ENCODE measurements around the gene SLC2A6. TPM values are rescaled to one million over a fixed set of nuclear protein-coding genes. Genes with fewer than 3 reads are reported as not detected.

SLC2A6 gene
- total RNA-seq, 1 experiment from 2014 or later = 10.6 TPM

DNA sequence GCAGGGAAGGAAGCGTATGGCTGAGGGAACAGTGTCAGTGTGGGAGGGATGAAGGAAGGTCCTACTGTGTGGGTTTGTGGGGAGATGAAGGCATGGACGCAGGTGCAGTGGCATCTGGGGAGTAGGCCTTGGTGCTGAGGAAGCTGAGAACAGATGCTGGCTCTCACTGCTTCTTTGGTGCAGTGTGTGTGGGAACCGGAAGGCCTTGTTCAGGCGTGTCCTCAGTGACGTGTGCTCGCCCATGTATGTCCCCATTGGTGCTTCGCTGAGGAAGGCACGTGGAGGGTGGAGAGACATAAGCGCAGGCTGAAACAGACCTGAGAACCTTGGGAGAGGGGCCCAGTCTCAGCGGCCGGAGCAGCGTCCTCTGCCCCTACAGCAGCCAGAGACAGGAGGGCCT, 38.0 kb downstream of the SLC2A6 start:
- peak; percentile 74 for DNase-seq
- H3K4me2 ChIP-seq (ENCODE audit: low read depth, low read length, poor library complexity, severe bottlenecking) = no peak overlapping the region

DNA sequence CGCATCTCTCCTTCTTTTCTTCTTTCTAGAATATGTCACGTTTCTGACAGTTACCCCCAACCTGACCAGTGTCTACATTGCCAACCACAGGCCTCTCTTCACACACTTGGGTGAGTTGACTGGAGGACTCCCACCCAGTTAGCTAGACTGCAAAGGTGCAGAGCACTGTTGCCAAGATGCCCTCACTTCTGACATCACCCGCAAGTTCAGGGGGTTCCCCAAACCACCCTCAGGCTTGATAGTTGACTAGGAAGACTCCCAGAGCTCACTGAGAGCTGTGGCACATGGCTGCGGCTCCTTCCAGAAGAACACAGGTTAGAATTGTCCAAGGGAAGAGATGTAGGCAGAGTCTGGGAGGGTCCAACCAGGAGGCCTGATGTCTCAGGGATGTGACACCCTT, 39.6 kb downstream of the SLC2A6 start:
- Histone ChIP-seq H2AFZ (ENCODE audit: low read length) (no peak overlapping the region), H3K9ac (ENCODE audit: low read length) (no peak overlapping the region), H3K4me2 (ENCODE audit: low read depth, low read length, poor library complexity, severe bottlenecking) (no peak overlapping the region), H3K27ac (ENCODE audit: low read length) (no peak overlapping the region), H3K27me3 (ENCODE audit: low read length) (no peaks in the 10 kb centered on the region), H3K9me3 (ENCODE audit: low read length) (no peaks in the 10 kb centered on the region), H3K4me3 (ENCODE audit: low read length) (no peak overlapping the region), H3K36me3 (ENCODE audit: insufficient read depth, low read length) (no peaks in the 10 kb centered on the region), H3K79me2 (ENCODE audit: low read length) (no peaks in the 10 kb centered on the region), H3K4me1 (ENCODE audit: low read length) (peaks cover 18% of the 10 kb centered on the region), H4K20me1 (ENCODE audit: insufficient read depth, low read depth, low read length) (no peaks in the 10 kb centered on the region), H3K9me2 (replicated peaks; ENCODE audit: insufficient read depth, low read length) (no peaks in the 10 kb centered on the region)
- no peak for DNase-seq

More for the DNA sequence above, 38.0 kb downstream of the SLC2A6 start:
- H3K9ac ChIP-seq (ENCODE audit: low read length) = peak overlapping the region; percentile 26; the same call in 1 of the 2 replicates
- H3K4me3 ChIP-seq (ENCODE audit: low read length) = no peak overlapping the region
- H3K27ac ChIP-seq (ENCODE audit: low read length) = no peak overlapping the region
- no peaks in the 10 kb centered on the region for H3K36me3 ChIP-seq (ENCODE audit: insufficient read depth, low read length)
- H3K4me1 ChIP-seq (ENCODE audit: low read length) = peaks cover 18% of the 10 kb centered on the region
- no peak overlapping the region for H2AFZ ChIP-seq (ENCODE audit: low read length)
- H3K27me3 ChIP-seq (ENCODE audit: low read length) = no peaks in the 10 kb centered on the region
- no peaks in the 10 kb centered on the region for H3K9me3 ChIP-seq (ENCODE audit: low read length)
- no peaks in the 10 kb centered on the region for H3K9me2 ChIP-seq (replicated peaks; ENCODE audit: insufficient read depth, low read length)
- no peaks in the 10 kb centered on the region for H4K20me1 ChIP-seq (ENCODE audit: insufficient read depth, low read depth, low read length)
- H3K79me2 ChIP-seq (ENCODE audit: low read length) = no peaks in the 10 kb centered on the region

DNA sequence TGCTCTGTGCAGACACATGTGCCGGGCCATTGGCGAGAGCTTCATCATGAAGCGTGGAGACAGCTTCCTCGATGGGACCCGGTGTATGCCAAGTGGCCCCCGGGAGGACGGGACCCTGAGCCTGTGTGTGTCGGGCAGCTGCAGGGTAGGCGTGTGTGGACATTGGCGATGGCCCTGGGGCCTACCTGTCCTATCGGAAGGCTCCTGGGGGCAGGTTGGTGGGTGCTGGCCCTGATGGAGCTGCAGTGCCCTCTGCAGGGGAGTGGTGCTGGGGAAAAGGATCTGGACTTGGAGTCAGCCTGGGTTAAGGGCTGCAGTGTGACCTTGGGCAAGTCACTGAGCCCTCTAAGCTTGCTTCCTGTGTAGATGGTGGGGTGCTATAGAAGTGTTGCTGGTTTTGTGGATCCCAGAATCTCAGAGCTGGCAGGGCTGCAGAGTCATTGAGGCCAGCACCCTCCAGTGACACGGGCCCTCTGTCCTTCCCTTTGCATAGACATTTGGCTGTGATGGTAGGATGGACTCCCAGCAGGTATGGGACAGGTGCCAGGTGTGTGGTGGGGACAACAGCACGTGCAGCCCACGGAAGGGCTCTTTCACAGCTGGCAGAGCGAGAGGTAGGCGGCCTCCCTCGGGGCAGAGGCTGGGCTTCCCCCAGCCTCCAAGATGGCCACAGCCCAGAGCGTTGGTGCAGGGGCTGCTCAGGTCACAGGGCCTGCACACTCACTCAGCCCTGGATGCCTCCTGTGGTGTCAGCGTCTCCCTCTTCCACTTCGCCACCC, 41.0 kb downstream of the SLC2A6 start:
- H4K20me1 ChIP-seq (ENCODE audit: insufficient read depth, low read depth, low read length) = no peaks in the 10 kb centered on the region
- H3K4me2 ChIP-seq (ENCODE audit: low read depth, low read length, poor library complexity, severe bottlenecking) = peak overlapping the region; percentile 19
- H3K4me1 ChIP-seq (ENCODE audit: low read length) = peaks cover 18% of the 10 kb centered on the region
- no peaks in the 10 kb centered on the region for H3K36me3 ChIP-seq (ENCODE audit: insufficient read depth, low read length)
- H3K9me3 ChIP-seq (ENCODE audit: low read length) = no peaks in the 10 kb centered on the region
- H3K9ac ChIP-seq (ENCODE audit: low read length) = no peak overlapping the region
- no peak overlapping the region for H3K27ac ChIP-seq (ENCODE audit: low read length)
- no peaks in the 10 kb centered on the region for H3K9me2 ChIP-seq (replicated peaks; ENCODE audit: insufficient read depth, low read length)
- H3K27me3 ChIP-seq (ENCODE audit: low read length) = no peaks in the 10 kb centered on the region
- no peak overlapping the region for H3K4me3 ChIP-seq (ENCODE audit: low read length)
- H2AFZ ChIP-seq (ENCODE audit: low read length) = no peak overlapping the region
- no peaks in the 10 kb centered on the region for H3K79me2 ChIP-seq (ENCODE audit: low read length)
- peak; percentile 78 for DNase-seq

DNA sequence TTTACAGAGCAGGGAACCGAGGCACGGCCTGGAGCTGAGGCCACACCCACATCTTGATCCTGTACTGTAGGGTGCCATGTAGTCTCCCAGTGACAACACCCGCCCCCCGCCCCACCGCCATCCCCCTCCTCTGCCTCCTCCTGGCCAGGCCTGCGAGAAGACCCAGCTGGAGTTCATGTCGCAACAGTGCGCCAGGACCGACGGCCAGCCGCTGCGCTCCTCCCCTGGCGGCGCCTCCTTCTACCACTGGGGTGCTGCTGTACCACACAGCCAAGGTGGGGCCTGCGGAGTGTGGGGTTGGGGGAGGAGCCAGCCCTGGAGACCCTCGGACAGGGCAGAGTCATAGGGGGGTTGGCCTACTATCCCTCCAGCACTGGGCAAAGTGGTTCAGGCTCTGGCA, 42.2 kb downstream of the SLC2A6 start:
- Histone ChIP-seq H3K4me2 (ENCODE audit: low read depth, low read length, poor library complexity, severe bottlenecking) (no peak overlapping the region), H3K4me1 (ENCODE audit: low read length) (peaks cover 15% of the 10 kb centered on the region)

DNA sequence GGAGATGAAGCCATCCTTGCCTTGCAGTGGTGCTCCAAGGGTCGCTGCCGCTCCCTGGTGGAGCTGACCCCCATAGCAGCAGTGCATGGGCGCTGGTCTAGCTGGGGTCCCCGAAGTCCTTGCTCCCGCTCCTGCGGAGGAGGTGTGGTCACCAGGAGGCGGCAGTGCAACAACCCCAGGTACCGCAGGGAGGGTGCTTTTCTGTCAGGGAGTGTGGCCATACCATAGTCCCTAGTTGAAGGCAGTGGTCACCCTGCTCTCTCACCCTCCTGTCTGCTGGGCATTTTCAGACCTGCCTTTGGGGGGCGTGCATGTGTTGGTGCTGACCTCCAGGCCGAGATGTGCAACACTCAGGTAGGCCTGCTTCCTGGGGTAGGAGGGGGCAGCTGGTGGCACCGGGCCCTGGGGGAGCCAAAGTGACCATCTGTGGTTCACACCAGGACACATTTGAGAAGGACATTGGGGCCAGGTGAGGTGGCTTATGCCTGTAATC, 45.5 kb downstream of the SLC2A6 start:
- no peaks in the 10 kb centered on the region for H3K9me2 ChIP-seq (replicated peaks; ENCODE audit: insufficient read depth, low read length)
- no peak overlapping the region for H3K9ac ChIP-seq (ENCODE audit: low read length)

More for the DNA sequence above, 42.2 kb downstream of the SLC2A6 start:
- H2AFZ ChIP-seq (ENCODE audit: low read length) = no peak overlapping the region
- H3K4me3 ChIP-seq (ENCODE audit: low read length) = no peak overlapping the region
- H3K27ac ChIP-seq (ENCODE audit: low read length) = no peak overlapping the region
- no peaks in the 10 kb centered on the region for H3K36me3 ChIP-seq (ENCODE audit: insufficient read depth, low read length)
- DNase-seq = no peak
- H4K20me1 ChIP-seq (ENCODE audit: insufficient read depth, low read depth, low read length) = no peaks in the 10 kb centered on the region
- H3K9me2 ChIP-seq (replicated peaks; ENCODE audit: insufficient read depth, low read length) = no peaks in the 10 kb centered on the region
- H3K27me3 ChIP-seq (ENCODE audit: low read length) = no peaks in the 10 kb centered on the region
- no peaks in the 10 kb centered on the region for H3K9me3 ChIP-seq (ENCODE audit: low read length)
- H3K79me2 ChIP-seq (ENCODE audit: low read length) = no peaks in the 10 kb centered on the region
- H3K9ac ChIP-seq (ENCODE audit: low read length) = no peak overlapping the region

DNA sequence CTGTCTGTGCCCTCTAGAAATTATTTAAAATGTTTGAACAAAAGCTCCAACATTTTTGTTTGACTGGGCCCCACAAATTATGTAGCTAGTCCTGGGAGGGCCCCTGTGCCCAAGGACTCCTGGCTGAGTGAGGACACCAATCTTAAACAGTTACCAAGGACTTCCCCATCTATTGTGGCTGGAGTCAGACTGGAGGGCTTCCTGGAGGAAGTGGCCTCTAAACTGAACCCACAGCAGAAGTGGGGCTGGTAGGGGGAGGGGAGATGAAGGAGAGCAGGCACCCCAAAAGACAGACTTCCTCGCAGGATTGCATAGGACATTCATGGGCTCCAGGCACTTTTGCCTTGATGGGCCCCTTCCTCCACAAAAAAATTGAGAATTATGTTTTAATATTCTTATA, 48.7 kb downstream of the SLC2A6 start:
- no peak for DNase-seq
- no peak overlapping the region for H3K9ac ChIP-seq (ENCODE audit: low read length)

More for the DNA sequence above, 45.5 kb downstream of the SLC2A6 start:
- H2AFZ ChIP-seq (ENCODE audit: low read length) = no peak overlapping the region
- no peaks in the 10 kb centered on the region for H3K36me3 ChIP-seq (ENCODE audit: insufficient read depth, low read length)
- peaks cover 3% of the 10 kb centered on the region for H3K4me1 ChIP-seq (ENCODE audit: low read length)
- no peaks in the 10 kb centered on the region for H4K20me1 ChIP-seq (ENCODE audit: insufficient read depth, low read depth, low read length)
- H3K9me3 ChIP-seq (ENCODE audit: low read length) = no peaks in the 10 kb centered on the region
- no peak overlapping the region for H3K4me2 ChIP-seq (ENCODE audit: low read depth, low read length, poor library complexity, severe bottlenecking)
- no peaks in the 10 kb centered on the region for H3K79me2 ChIP-seq (ENCODE audit: low read length)
- no peaks in the 10 kb centered on the region for H3K27me3 ChIP-seq (ENCODE audit: low read length)
- H3K4me3 ChIP-seq (ENCODE audit: low read length) = no peak overlapping the region
- H3K27ac ChIP-seq (ENCODE audit: low read length) = no peak overlapping the region
- DNase-seq = no peak

DNA sequence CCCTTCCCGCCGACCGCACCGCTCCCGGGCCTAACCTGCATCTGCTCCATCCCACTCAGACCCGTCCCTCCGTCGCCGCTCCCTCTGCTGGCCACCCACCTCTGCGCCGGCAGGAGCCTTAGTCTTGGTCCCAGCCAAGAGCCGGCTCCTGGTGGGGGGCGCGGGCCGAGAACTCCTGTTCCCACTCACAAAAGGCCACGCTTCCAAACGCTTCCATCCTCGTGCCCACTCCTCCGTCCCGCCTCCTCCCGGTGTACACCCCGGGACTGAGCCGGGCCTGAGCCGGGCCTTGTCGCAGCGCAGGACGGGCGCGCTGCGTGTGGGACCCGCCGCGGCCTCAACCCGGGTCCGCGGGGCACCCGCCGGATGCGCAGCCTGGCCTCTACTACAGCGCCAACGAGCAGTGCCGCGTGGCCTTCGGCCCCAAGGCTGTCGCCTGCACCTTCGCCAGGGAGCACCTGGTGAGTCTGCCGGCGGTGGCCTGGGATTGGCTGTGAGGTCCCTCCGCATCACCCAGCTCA, 49.2 kb downstream of the SLC2A6 start:
- Histone ChIP-seq H3K9me2 (replicated peaks; ENCODE audit: insufficient read depth, low read length) (no peaks in the 10 kb centered on the region), H3K4me2 (ENCODE audit: low read depth, low read length, poor library complexity, severe bottlenecking) (no peak overlapping the region), H3K4me3 (ENCODE audit: low read length) (no peak overlapping the region), H3K4me1 (ENCODE audit: low read length) (no peaks in the 10 kb centered on the region), H4K20me1 (ENCODE audit: insufficient read depth, low read depth, low read length) (no peaks in the 10 kb centered on the region), H3K27ac (ENCODE audit: low read length) (no peak overlapping the region), H3K27me3 (ENCODE audit: low read length) (no peaks in the 10 kb centered on the region), H3K36me3 (ENCODE audit: insufficient read depth, low read length) (no peaks in the 10 kb centered on the region), H3K9ac (ENCODE audit: low read length) (no peak overlapping the region), H2AFZ (ENCODE audit: low read length) (no peak overlapping the region), H3K9me3 (ENCODE audit: low read length) (no peaks in the 10 kb centered on the region), H3K79me2 (ENCODE audit: low read length) (no peaks in the 10 kb centered on the region)
- DNase-seq = no peak

More for the DNA sequence above, 48.7 kb downstream of the SLC2A6 start:
- no peak overlapping the region for H3K4me3 ChIP-seq (ENCODE audit: low read length)
- H3K27ac ChIP-seq (ENCODE audit: low read length) = no peak overlapping the region
- no peaks in the 10 kb centered on the region for H3K27me3 ChIP-seq (ENCODE audit: low read length)
- H3K79me2 ChIP-seq (ENCODE audit: low read length) = no peaks in the 10 kb centered on the region
- H2AFZ ChIP-seq (ENCODE audit: low read length) = no peak overlapping the region
- no peak overlapping the region for H3K4me2 ChIP-seq (ENCODE audit: low read depth, low read length, poor library complexity, severe bottlenecking)
- H3K9me2 ChIP-seq (replicated peaks; ENCODE audit: insufficient read depth, low read length) = no peaks in the 10 kb centered on the region
- H3K36me3 ChIP-seq (ENCODE audit: insufficient read depth, low read length) = no peaks in the 10 kb centered on the region
- no peaks in the 10 kb centered on the region for H4K20me1 ChIP-seq (ENCODE audit: insufficient read depth, low read depth, low read length)
- no peaks in the 10 kb centered on the region for H3K9me3 ChIP-seq (ENCODE audit: low read length)
- H3K4me1 ChIP-seq (ENCODE audit: low read length) = no peaks in the 10 kb centered on the region

DNA sequence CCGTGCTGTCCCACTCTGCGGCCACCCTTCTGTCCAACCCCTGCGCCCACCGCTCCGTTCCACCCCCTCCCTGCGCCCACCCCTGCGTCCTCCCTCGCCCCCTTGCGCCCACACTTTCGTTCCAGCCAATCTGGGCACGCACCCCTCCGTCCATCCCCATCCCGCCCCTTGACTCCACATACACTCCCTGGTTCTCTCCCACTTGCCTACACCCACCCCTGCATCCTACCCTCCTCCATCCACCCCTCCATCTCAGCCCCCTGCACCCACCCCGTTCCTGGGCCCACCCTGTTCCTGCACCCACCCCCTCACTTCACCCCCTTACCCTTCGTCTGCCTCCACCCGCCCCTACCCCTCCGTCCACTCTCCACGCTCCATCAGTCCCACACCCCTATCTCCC, 49.7 kb downstream of the SLC2A6 start:
- Histone ChIP-seq H3K4me1 (ENCODE audit: low read length) (no peaks in the 10 kb centered on the region), H4K20me1 (ENCODE audit: insufficient read depth, low read depth, low read length) (no peaks in the 10 kb centered on the region), H3K9me2 (replicated peaks; ENCODE audit: insufficient read depth, low read length) (no peaks in the 10 kb centered on the region), H2AFZ (ENCODE audit: low read length) (no peak overlapping the region), H3K4me3 (ENCODE audit: low read length) (no peak overlapping the region), H3K4me2 (ENCODE audit: low read depth, low read length, poor library complexity, severe bottlenecking) (no peak overlapping the region), H3K9ac (ENCODE audit: low read length) (no peak overlapping the region), H3K9me3 (ENCODE audit: low read length) (no peaks in the 10 kb centered on the region), H3K27ac (ENCODE audit: low read length) (no peak overlapping the region), H3K79me2 (ENCODE audit: low read length) (no peaks in the 10 kb centered on the region), H3K27me3 (ENCODE audit: low read length) (no peaks in the 10 kb centered on the region), H3K36me3 (ENCODE audit: insufficient read depth, low read length) (no peaks in the 10 kb centered on the region)
- no peak for DNase-seq
